Measurements from ENCODE around the gene TMEM30A. TPM values are rescaled to one million over a fixed set of nuclear protein-coding genes. Genes with fewer than 3 reads are reported as not detected.

The TMEM30A gene
- total RNA-seq, 1 experiment from 2014 or later, result 65.2 TPM

DNA sequence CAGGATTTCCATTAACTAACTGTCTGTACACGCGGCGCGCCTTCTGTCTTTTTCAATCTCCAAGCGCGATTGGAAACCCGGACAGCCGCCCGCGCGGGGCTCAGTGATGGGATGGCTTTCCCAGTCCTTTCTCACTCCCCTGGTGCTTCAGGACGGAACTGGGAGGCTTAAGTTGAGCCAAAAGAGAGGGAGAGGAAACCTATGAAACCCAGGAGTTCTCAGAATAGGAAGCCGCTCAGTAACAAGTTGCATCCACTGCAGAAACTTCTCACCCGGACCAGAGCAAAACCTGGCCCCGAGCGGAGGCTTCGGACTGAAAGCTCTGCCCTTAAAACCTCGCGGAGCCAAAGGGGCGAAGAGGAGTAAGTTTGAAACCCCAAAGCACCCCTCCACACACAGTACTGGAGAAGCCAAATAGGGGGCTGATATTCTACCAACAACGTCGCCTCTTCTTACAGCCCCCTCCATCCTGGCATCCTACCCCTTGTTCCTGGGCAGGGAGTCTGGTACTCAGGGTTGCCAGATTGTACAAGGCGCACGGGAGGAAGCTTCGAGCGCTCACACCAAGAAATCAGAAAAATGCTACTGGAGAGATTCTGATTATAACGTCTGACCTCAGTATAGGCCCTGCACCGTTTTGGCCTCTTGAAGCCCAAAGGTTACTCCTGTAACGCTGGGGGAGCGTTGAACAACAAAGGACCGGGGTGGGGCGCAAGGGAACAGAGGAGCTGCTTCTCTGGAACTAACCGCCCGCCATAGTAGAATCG, 77.8 kb downstream of the TMEM30A start:
- Histone ChIP-seq H3K27ac (ENCODE audit: insufficient read length, low read depth, low read length) (no peak overlapping the region), H4K91ac (ENCODE audit: insufficient read length, low read depth, low read length) (no peak overlapping the region), H2AK5ac (ENCODE audit: insufficient read length, low read length) (no peak overlapping the region), H3K4me2 (ENCODE audit: insufficient read depth, insufficient read length, low read length) (peak overlapping the region; percentile 97), H3K79me1 (ENCODE audit: insufficient read depth, low read depth, low read length, poor library complexity, severe bottlenecking) (no peaks in the 10 kb centered on the region), H3K27me3 (ENCODE audit: insufficient read depth, low read length) (peaks cover 58% of the 10 kb centered on the region), H3K4me1 (ENCODE audit: insufficient read depth, low read length) (no peaks in the 10 kb centered on the region), H3K14ac (ENCODE audit: insufficient read depth, low read length) (0 out of 2 replicates have a peak overlapping the region, but pooled peaks have one; percentile 28), H3K79me2 (ENCODE audit: insufficient read depth, low read length) (no peaks in the 10 kb centered on the region), H4K8ac (replicated peaks; ENCODE audit: insufficient read length, low read depth, low read length) (peak overlapping the region; percentile 47), H3K18ac (ENCODE audit: insufficient read length, low read depth, low read length) (no peak overlapping the region), H2BK12ac (ENCODE audit: insufficient read length, low read depth, low read length) (no peak overlapping the region), H4K5ac (ENCODE audit: insufficient read length, low read depth, low read length) (peak overlapping the region; percentile 7), H3K9me3 (ENCODE audit: control insufficient read depth, low read depth, low read length) (no peaks in the 10 kb centered on the region), H3K4ac (ENCODE audit: low read depth, low read length) (no peak overlapping the region), H2BK20ac (ENCODE audit: low read depth, low read length, poor library complexity, severe bottlenecking) (no peak overlapping the region), H3K23ac (ENCODE audit: insufficient read length, low read depth, low read length) (no peak overlapping the region), H3K56ac (ENCODE audit: insufficient read length, low read depth, low read length) (no peak overlapping the region), H4K20me1 (ENCODE audit: control insufficient read depth, insufficient read depth, insufficient read length) (no peaks in the 10 kb centered on the region), H3T11ph (ENCODE audit: low read length) (no peak overlapping the region), H3K9ac (ENCODE audit: extremely low read depth, insufficient read length, low read length) (peak overlapping the region; percentile 29), H2BK120ac (ENCODE audit: low read depth, low read length, poor library complexity, severe bottlenecking) (no peak overlapping the region), H3K23me2 (ENCODE audit: insufficient read length, low read depth, low read length, poor library complexity, severe bottlenecking) (peaks cover 46% of the 10 kb centered on the region), H2BK5ac (ENCODE audit: insufficient read length, low read length) (no peak overlapping the region), H2BK15ac (ENCODE audit: low read depth, low read length) (no peak overlapping the region), H2AFZ (ENCODE audit: low read length) (no peak overlapping the region)
- no CpG with 5 or more reads among the region's 35 CpGs for WGBS (ENCODE audit: extremely low coverage, insufficient read length, low lambda C conversion rate)
- Mint-ChIP-seq H3K36me3 (ENCODE audit: insufficient read depth in 1 of 3, low read depth in 3 of 3) (no peaks in the 10 kb centered on the region; a peak in 1 of 7 replicates), H3K4me1 (peaks cover 59 to 65% of the 10 kb centered on the region in 2 experiments), H3K27ac (peak overlapping the region in 1 of 3 experiments; percentile 28; a peak in 1 of 7 replicates), H3K9me3 (no peaks in the 10 kb centered on the region; a peak in 2 of 5 replicates), H3K4me3 (peak overlapping the region; percentile 77 to 92), H3K27me3 (ENCODE audit: low read depth) (peaks cover 89% of the 10 kb centered on the region)
- DNase-seq, result peak; percentile 46
- TF ChIP-seq, protein P1, sequence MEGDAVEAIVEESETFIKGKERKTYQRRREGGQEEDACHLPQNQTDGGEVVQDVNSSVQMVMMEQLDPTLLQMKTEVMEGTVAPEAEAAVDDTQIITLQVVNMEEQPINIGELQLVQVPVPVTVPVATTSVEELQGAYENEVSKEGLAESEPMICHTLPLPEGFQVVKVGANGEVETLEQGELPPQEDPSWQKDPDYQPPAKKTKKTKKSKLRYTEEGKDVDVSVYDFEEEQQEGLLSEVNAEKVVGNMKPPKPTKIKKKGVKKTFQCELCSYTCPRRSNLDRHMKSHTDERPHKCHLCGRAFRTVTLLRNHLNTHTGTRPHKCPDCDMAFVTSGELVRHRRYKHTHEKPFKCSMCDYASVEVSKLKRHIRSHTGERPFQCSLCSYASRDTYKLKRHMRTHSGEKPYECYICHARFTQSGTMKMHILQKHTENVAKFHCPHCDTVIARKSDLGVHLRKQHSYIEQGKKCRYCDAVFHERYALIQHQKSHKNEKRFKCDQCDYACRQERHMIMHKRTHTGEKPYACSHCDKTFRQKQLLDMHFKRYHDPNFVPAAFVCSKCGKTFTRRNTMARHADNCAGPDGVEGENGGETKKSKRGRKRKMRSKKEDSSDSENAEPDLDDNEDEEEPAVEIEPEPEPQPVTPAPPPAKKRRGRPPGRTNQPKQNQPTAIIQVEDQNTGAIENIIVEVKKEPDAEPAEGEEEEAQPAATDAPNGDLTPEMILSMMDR (conservative IDR thresholded peaks at IDR 0.05), result no peak
